ENCODE measurements around the gene RASEF.

The RASEF gene

DNA sequence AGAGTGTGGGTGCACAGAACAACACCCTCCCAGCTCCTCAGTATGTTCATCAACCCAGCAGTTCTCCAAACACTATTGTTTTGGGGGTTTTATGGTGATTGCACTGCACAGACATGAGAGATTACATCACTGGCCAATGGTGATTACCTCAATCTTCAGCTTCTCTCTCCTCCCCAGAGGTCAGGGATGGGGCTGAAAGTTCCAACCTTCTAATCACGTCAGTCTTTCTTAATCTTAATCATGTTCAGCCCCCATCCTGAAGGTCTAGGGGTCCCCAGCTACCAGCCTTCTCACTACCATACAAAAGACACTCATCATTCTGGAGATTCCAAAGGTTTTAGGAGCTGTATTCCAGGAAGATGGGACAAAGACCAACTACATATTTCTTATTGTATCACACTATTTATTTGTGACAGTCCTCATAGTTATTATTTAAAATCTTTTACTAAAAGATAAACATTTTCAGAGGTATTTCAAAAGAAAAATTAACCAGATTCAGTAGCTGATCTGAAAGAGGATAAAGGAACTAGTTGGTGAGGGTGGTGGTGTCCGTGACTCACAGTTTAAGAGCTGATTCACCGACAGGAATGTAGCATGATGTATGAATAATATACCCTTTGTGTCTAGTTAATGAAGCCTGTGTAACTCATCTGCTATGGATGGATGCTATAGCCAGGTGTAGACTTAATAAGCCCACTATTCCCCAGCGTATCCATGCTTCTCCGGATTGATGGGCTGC, 35.6 kb downstream of the RASEF start:
- Histone ChIP-seq H3K79me2 (ENCODE audit: low read length) (no peaks in the 10 kb centered on the region), H3K4me3 (ENCODE audit: low read length) (no peak overlapping the region), H3K4me2 (ENCODE audit: low read depth, low read length) (no peak overlapping the region), H3K9me2 (replicated peaks; ENCODE audit: insufficient read depth, low read length) (no peaks in the 10 kb centered on the region), H3K36me3 (replicated peaks; ENCODE audit: insufficient read depth, low read length) (no peaks in the 10 kb centered on the region), H3K9ac (ENCODE audit: low read length) (no peak overlapping the region), H3K9me3 (replicated peaks; ENCODE audit: insufficient read depth, low read length) (no peaks in the 10 kb centered on the region), H3K4me1 (ENCODE audit: low read length) (no peaks in the 10 kb centered on the region), H4K20me1 (ENCODE audit: insufficient read depth, low read length) (no peaks in the 10 kb centered on the region), H3K27ac (ENCODE audit: low read length) (no peak overlapping the region), H2AFZ (ENCODE audit: low read length) (no peak overlapping the region), H3K27me3 (replicated peaks; ENCODE audit: insufficient read depth, low read length) (no peaks in the 10 kb centered on the region), H3F3A (ENCODE audit: insufficient read depth, low read length) (no peaks in the 10 kb centered on the region)
- TF ChIP-seq EZH2phosphoT487 (IDR thresholded peaks at IDR 0.05; ENCODE audit: low read length) (no peak), EZH2 (optimal IDR thresholded peaks at IDR 0.05; ENCODE audit: low read depth, low read length) (no peak)
- TF ChIP-seq, protein P1, sequence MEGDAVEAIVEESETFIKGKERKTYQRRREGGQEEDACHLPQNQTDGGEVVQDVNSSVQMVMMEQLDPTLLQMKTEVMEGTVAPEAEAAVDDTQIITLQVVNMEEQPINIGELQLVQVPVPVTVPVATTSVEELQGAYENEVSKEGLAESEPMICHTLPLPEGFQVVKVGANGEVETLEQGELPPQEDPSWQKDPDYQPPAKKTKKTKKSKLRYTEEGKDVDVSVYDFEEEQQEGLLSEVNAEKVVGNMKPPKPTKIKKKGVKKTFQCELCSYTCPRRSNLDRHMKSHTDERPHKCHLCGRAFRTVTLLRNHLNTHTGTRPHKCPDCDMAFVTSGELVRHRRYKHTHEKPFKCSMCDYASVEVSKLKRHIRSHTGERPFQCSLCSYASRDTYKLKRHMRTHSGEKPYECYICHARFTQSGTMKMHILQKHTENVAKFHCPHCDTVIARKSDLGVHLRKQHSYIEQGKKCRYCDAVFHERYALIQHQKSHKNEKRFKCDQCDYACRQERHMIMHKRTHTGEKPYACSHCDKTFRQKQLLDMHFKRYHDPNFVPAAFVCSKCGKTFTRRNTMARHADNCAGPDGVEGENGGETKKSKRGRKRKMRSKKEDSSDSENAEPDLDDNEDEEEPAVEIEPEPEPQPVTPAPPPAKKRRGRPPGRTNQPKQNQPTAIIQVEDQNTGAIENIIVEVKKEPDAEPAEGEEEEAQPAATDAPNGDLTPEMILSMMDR (IDR thresholded peaks at IDR 0.05; ENCODE audit: low read length) = no peak
- DNase-seq = no peak

DNA sequence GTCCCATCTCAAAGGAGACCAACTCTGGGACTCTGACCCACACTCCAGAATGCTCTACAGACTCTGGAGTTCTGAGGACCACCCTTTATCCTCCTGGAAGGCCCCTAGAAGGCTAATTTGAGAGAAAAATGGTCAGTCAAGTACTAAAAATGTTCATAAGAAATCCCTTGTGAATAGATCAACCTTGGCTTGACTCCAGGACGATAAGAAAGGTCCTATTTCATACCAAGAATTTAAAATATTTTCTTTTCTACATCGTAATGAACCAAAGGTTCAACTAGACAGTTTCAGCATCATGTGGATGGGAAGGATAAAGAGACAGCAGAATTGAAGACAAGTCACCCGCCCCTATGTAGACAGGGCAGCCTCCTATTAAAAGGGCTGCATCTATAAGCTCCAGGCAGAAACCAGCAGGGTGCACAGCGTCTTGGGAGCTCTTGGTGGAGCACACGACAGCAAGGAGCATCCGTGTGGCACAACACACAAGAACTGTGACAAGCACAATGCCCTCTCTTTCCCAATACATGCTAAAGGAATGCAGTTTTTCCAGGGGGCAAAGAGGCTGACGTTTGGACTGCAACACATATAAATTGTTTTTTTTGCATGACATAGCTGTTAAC, 38.3 kb downstream of the RASEF start:
- DNase-seq = no peak
- H2AFZ ChIP-seq (ENCODE audit: low read length) = no peak overlapping the region
- no peak for TF ChIP-seq EZH2phosphoT487 (IDR thresholded peaks at IDR 0.05; ENCODE audit: low read length)
- TF ChIP-seq EZH2 (optimal IDR thresholded peaks at IDR 0.05; ENCODE audit: low read depth, low read length) = no peak
- TF ChIP-seq, protein P1 (IDR thresholded peaks at IDR 0.05; ENCODE audit: low read length) = no peak
- H3K4me2 ChIP-seq (ENCODE audit: low read depth, low read length) = no peak overlapping the region
- no peak overlapping the region for H3K9ac ChIP-seq (ENCODE audit: low read length)
- no peaks in the 10 kb centered on the region for H3K4me1 ChIP-seq (ENCODE audit: low read length)
- no peaks in the 10 kb centered on the region for H3K36me3 ChIP-seq (replicated peaks; ENCODE audit: insufficient read depth, low read length)
- no peak overlapping the region for H3K4me3 ChIP-seq (ENCODE audit: low read length)
- no peak overlapping the region for H3K27ac ChIP-seq (ENCODE audit: low read length)
- no peaks in the 10 kb centered on the region for H3F3A ChIP-seq (ENCODE audit: insufficient read depth, low read length)
- no peaks in the 10 kb centered on the region for H3K79me2 ChIP-seq (ENCODE audit: low read length)
- no peaks in the 10 kb centered on the region for H3K9me3 ChIP-seq (replicated peaks; ENCODE audit: insufficient read depth, low read length)
- H4K20me1 ChIP-seq (ENCODE audit: insufficient read depth, low read length) = no peaks in the 10 kb centered on the region
- no peaks in the 10 kb centered on the region for H3K27me3 ChIP-seq (replicated peaks; ENCODE audit: insufficient read depth, low read length)
- H3K9me2 ChIP-seq (replicated peaks; ENCODE audit: insufficient read depth, low read length) = no peaks in the 10 kb centered on the region

DNA sequence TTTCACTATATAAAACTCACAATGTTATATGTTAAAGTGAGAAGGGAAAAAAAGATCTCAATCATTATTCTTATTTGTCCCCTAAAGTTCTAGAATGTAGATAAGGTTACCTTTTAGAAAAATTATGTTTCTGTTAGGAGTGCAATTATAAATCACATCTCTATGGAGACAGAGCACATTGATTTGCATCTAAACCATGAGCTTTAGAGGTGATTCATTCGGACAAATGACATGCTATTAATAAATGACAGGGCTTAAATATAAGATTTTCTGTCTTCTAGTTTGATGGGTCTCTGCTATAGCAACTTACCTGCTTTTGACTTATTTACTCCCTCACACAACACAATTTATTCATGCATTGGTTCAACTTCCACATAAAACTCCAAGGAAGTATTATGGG, 39.8 kb downstream of the RASEF start:
- H2AFZ ChIP-seq (ENCODE audit: low read length) = no peak overlapping the region
- H3K4me3 ChIP-seq (ENCODE audit: low read length) = no peak overlapping the region
- no peaks in the 10 kb centered on the region for H3K27me3 ChIP-seq (replicated peaks; ENCODE audit: insufficient read depth, low read length)
- no peak for DNase-seq
- no peaks in the 10 kb centered on the region for H3K9me2 ChIP-seq (replicated peaks; ENCODE audit: insufficient read depth, low read length)
- no peak overlapping the region for H3K4me2 ChIP-seq (ENCODE audit: low read depth, low read length)
- no peak overlapping the region for H3K27ac ChIP-seq (ENCODE audit: low read length)
- H3K4me1 ChIP-seq (ENCODE audit: low read length) = no peaks in the 10 kb centered on the region
- H3K9ac ChIP-seq (ENCODE audit: low read length) = no peak overlapping the region
- no peaks in the 10 kb centered on the region for H3K36me3 ChIP-seq (replicated peaks; ENCODE audit: insufficient read depth, low read length)
- H3F3A ChIP-seq (ENCODE audit: insufficient read depth, low read length) = no peaks in the 10 kb centered on the region
- no peaks in the 10 kb centered on the region for H3K9me3 ChIP-seq (replicated peaks; ENCODE audit: insufficient read depth, low read length)
- no peaks in the 10 kb centered on the region for H3K79me2 ChIP-seq (ENCODE audit: low read length)
- H4K20me1 ChIP-seq (ENCODE audit: insufficient read depth, low read length) = no peaks in the 10 kb centered on the region
- TF ChIP-seq EZH2 (optimal IDR thresholded peaks at IDR 0.05; ENCODE audit: low read depth, low read length) (no peak), EZH2phosphoT487 (IDR thresholded peaks at IDR 0.05; ENCODE audit: low read length) (no peak)
- TF ChIP-seq, protein P1 (IDR thresholded peaks at IDR 0.05; ENCODE audit: low read length) = no peak
